GM12801 (cell line): ENCODE results near the gene ASTN2.

ENCODE experiments used
- CTCF ChIP-seq: IDR thresholded peaks from one replicate; pipeline ENCODE4 v1.5.1; 2011; ENCODE audit warnings: control low read depth; ENCODE audit not compliant: insufficient read length; ENCODE audit errors: extremely low read depth

The ASTN2 gene

DNA sequence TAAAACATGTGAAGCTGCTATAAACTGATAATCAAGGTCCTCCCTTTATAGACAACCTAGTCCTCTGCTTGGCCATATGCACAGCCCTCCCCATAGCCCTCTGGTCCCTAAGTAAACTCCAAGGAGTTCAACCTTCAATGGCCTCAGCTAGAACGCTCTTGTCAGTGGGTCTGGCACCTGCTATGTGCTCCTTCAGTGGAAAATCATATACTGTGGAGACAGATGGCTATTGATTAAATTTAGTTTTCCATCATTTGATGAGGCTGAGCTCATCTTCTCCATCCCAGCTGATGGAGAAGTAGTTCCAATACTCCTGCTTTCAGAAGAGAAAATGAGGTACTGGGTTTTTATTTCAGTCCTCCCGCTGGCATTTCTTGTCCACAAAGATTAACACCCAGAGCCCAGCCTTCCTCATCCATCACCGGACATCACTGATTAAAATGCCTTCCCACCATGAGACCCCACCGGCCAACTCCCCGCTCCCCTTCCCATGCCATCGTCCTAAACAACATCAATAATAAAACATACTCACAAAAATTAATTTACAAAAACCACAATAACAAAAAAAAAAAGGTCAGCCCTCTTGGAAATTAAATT is 593.1 kb downstream of the ASTN2 start:
- no peak for TF ChIP-seq CTCF

GRCh38 chr9:116819116-116819515 is 595.7 kb downstream of the ASTN2 start:
- no peak for TF ChIP-seq CTCF

- no peak for TF ChIP-seq CTCF
These were observed 597.1 kb downstream of the ASTN2 start for GRCh38 chr9:116817762-116818161.

GRCh38 chr9:116816484-116816883 is 598.4 kb downstream of the ASTN2 start:
- no peak for TF ChIP-seq CTCF

DNA sequence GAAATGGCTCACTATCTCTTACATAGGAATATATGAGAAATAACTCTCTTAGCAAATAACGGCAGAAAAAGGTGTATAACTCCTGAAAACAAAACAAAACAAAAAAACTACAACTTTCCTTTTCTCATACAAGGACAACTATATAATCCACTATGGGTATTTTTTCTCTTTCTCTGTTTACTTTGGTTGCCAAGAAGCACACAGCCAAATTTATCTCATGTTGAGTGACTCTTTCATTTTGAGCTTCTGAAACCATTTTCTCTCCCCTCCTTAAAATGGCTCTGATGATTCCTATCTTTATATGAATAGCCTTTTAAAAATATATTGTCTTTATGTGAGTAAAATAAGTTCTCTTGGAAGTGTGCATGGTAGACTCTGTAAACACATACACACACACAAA is 599.0 kb downstream of the ASTN2 start:
- no peak for TF ChIP-seq CTCF

- no peak for TF ChIP-seq CTCF
These were observed 601.9 kb downstream of the ASTN2 start for GRCh38 chr9:116813031-116813300.

DNA sequence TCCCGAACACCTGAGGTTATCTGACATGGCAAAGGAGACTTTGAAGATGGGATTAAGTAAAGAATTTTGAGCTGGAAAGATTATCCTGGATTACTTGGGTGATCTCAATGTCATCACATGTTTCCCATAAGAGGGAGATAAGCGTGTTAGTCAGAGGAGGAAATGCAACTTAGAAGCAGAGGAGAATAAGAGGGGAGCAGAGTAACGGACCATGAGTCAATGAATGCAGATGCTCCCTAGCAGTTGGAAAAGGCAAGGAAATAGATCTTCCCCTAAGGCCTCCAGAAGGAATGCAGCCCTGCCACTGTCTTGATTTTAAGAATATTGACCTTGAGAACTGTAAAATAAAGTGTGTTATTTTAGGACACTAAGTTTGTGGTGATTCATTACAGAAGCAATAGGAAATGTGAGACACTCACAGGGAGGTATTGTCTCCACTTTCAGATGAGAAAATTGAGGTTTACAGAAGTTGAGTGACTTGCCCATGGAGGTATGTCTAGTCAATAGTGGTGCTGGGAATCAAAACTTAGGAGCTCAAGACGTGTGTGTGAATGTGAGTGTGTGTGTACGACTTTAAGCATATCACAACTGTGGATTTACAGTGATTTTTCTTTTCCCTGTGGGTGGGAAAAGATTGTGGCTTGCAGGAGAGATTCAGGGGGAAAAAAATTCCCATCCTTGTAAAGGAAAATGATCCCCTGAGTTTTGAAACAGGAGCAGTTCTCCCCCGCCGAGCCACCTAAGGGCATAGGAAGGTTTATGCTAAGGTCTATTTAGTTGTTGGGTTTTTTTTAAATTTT is 602.4 kb downstream of the ASTN2 start:
- TF ChIP-seq CTCF = no peak
